Breast epithelium (tissue), 3 donors: ENCODE measurements around the gene SYNPO.

Experiments
- CTCF ChIP-seq, 3 donors: fragments of 450-650 bp; IDR thresholded peaks; one replicate each; pipeline ENCODE4 v1.5.1; 2016 to 2017; ENCODE audit warnings: antibody characterized with exemption in 3 of 3, mild to moderate bottlenecking in 3 of 3, moderate library complexity in 3 of 3
- POLR2A ChIP-seq: fragments of 450-650 bp; IDR thresholded peaks from one replicate; pipeline ENCODE4 v1.6.1; 2016; ENCODE audit warnings: antibody characterized with exemption, mild to moderate bottlenecking, moderate library complexity

GRCh38 chr5:150642991-150643710, 2.7 kb downstream of the SYNPO start:
- TF ChIP-seq CTCF (IDR thresholded peaks at IDR 0.05) = no peak
- no peak for TF ChIP-seq POLR2A
